Spleen (tissue), 11 donors: ENCODE results near the gene RGS9BP. TPM values are rescaled to one million over a fixed set of nuclear protein-coding genes. Genes with fewer than 3 reads are reported as not detected.

Source experiments
- DNase-seq: peaks from one replicate; pipeline ENCODE4 v3.0.0-alpha.2; 2020
- H3K27ac ChIP-seq, 8 donors: fragments of 200-600 bp; sonication (generic) in 7 of 8; 1 replicate in 4 of 8; 2 replicates in 4 of 8; pipeline versions ENCODE4 v1.5.0 to v1.8.0; 2016 to 2021; ENCODE audit warnings: inconsistent platforms in 4 of 8, mild to moderate bottlenecking in 4 of 8, moderate library complexity in 1 of 8
- H3K27me3 ChIP-seq, 7 donors: fragments of 200-600 bp; sonication (generic) in 6 of 7; replicated peaks in 1 of 7; 1 replicate in 4 of 7; 2 replicates in 3 of 7; pipeline versions ENCODE4 v1.5.0 to v1.8.0; 2016 to 2021; ENCODE audit warnings: inconsistent platforms in 3 of 7, mild to moderate bottlenecking in 1 of 7
- H3K36me3 ChIP-seq, 6 donors: fragments of 200-600 bp; sonication (generic) in 5 of 6; 1 replicate in 4 of 6; 2 replicates in 2 of 6; pipeline versions ENCODE4 v1.5.0 to v1.8.0; 2016 to 2021; ENCODE audit warnings: inconsistent platforms in 2 of 6
- H3K4me1 ChIP-seq, 6 donors: fragments of 200-600 bp; sonication (generic) in 5 of 6; 1 replicate in 3 of 6; 2 replicates in 3 of 6; pipeline versions ENCODE4 v1.5.0 to v1.8.0; 2016 to 2021; ENCODE audit warnings: inconsistent platforms in 3 of 6
- H3K4me3 ChIP-seq, 8 donors: fragments of 200-600 bp; sonication (generic) in 7 of 8; 1 replicate in 4 of 8; 2 replicates in 4 of 8; pipeline versions ENCODE4 v1.5.0 to v1.8.0; 2016 to 2021; ENCODE audit warnings: inconsistent platforms in 4 of 8, mild to moderate bottlenecking in 4 of 8, moderate library complexity in 2 of 8
- H3K9me3 ChIP-seq, 8 donors: fragments of 200-600 bp; sonication (generic) in 7 of 8; 1 replicate in 4 of 8; 2 replicates in 4 of 8; pipeline versions ENCODE4 v1.5.0 to v1.8.0; 2016 to 2021; ENCODE audit warnings: inconsistent platforms in 4 of 8
- POLR2A ChIP-seq, 3 donors: fragments of 450-650 bp; IDR thresholded peaks; one replicate each; pipeline ENCODE4 v1.5.1; 2017; ENCODE audit warnings: antibody characterized with exemption in 3 of 3, mild to moderate bottlenecking in 1 of 3
- POLR2AphosphoS5 ChIP-seq, 3 donors: sonication (generic); formaldehyde crosslinking; IDR thresholded peaks; one replicate each; pipeline ENCODE4 v1.5.1; 2017; ENCODE audit warnings: antibody characterized with exemption in 3 of 3
- WGBS, 5 donors: extraction: QIAGEN DNeasy Blood & Tissue Kit in 3 of 5; methylation state at CpG; one replicate each; pipeline versions ENCODE4 v1.1.5 to v1.1.7; 2013 to 2018; 5-methylcytosine and 5-hydroxymethylcytosine counted together
- intact Hi-C: fragments of 100-400 bp; cut with DNase I; formaldehyde crosslinking; loops from one replicate; pipeline ENCODE4 v1.15.0; 2023; ENCODE audit warnings: low total_unique reads
- polyA plus RNA-seq, 3 donors: library from polyadenylated mRNA; stranded (reverse); fragments of 200-250 nt; gene quantifications; one replicate each; pipeline ENCODE4 v1.2.1, GENCODE V29; 2013
- total RNA-seq, 7 donors: library from RNA; depleted of rRNA in 3 of 7; stranded (reverse); fragments of >200 nt in 3 of 7; fragmentation: NEBNext Ultra II Directional in 4 of 7; extraction: Animal tissue kit (Norgen Biotek cat#: 25700) in 4 of 7; gene quantifications; one replicate each; pipeline versions ENCODE4 v1.1.0 to v1.2.1, GENCODE V29; 2016 to 2021
- TF ChIP-seq, protein P1 (sequence below), 11 experiments: fragments of 200-600 bp in 7 of 11; fragments of 450-650 bp in 4 of 11; sonication (generic) in 4 of 11; IDR thresholded peaks in 8 of 11; conservative IDR thresholded peaks in 3 of 11; 1 replicate in 7 of 11; 2 replicates in 4 of 11; pipeline versions ENCODE4 v1.4.0 to v1.8.0; 2016 to 2021; ENCODE audit warnings: antibody characterized with exemption in 11 of 11, inconsistent platforms in 4 of 11, mild to moderate bottlenecking in 1 of 11
- donor health status: healthy with polysubstance abuse.
- donor health status: DM: no; HTN: no; CAD: no; lungs with moderate emphysema.
- donor health status: DM: no; HTN: no; CAD: no.
- donor health status: Bipolar disorder and iron deficiency.
- donor health status: healthy.
- donor health status: DM: no; HTN: no; CAD: no.
- donor health status: DM: yes; HTN: yes; CAD: no.

Gene RGS9BP
- total and polyA plus RNA-seq, 10 donors, result 0.03 to 0.60 (median 0.23) TPM; not detected in 1

DNA sequence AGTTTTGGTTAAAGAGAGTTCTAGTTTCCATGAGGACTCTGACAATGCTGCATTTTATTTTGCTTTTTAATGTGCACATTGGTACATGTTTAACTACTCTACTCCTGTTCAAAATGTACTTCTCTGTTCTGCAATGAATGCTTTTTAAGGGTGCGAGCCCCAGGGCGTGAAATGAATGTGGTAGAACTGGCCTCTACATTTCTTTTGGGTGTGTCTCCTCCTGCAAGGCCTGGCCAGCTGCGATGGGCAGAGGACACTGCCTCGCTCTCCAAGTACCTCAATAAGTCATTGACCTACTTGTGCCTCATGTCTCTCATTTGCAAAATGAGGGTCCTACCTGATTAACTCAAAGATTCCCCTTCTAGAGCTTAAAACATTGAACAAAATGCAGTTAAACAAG is 6.7 kb downstream of the RGS9BP start:
- Histone ChIP-seq H3K27ac (no peak overlapping the region), H3K9me3 (no peaks in the 10 kb centered on the region), H3K4me1 (peaks cover 0 to 6% (median 2%) of the 10 kb centered on the region in 6 donors), H3K27me3 (peaks cover 0 to 28% (median 6%) of the 10 kb centered on the region in 7 donors), H3K36me3 (peaks cover 0 to 9% (median 0%) of the 10 kb centered on the region in 6 donors), H3K4me3 (no peak overlapping the region)
- intact Hi-C loops, result no loop called here
- DNase-seq, result no peak
- no peak for TF ChIP-seq POLR2AphosphoS5 (IDR thresholded peaks at IDR 0.05)
- TF ChIP-seq POLR2A (IDR thresholded peaks at IDR 0.05), result no peak
- TF ChIP-seq, protein P1, sequence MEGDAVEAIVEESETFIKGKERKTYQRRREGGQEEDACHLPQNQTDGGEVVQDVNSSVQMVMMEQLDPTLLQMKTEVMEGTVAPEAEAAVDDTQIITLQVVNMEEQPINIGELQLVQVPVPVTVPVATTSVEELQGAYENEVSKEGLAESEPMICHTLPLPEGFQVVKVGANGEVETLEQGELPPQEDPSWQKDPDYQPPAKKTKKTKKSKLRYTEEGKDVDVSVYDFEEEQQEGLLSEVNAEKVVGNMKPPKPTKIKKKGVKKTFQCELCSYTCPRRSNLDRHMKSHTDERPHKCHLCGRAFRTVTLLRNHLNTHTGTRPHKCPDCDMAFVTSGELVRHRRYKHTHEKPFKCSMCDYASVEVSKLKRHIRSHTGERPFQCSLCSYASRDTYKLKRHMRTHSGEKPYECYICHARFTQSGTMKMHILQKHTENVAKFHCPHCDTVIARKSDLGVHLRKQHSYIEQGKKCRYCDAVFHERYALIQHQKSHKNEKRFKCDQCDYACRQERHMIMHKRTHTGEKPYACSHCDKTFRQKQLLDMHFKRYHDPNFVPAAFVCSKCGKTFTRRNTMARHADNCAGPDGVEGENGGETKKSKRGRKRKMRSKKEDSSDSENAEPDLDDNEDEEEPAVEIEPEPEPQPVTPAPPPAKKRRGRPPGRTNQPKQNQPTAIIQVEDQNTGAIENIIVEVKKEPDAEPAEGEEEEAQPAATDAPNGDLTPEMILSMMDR (IDR thresholded peaks at IDR 0.05 in 8 of 11, conservative IDR thresholded peaks at IDR 0.05 in 3 of 11), result no peak
- WGBS, 5 donors, result 89 to 96% (median 94%) methylated on average over 4 of the region's 4 CpGs

DNA sequence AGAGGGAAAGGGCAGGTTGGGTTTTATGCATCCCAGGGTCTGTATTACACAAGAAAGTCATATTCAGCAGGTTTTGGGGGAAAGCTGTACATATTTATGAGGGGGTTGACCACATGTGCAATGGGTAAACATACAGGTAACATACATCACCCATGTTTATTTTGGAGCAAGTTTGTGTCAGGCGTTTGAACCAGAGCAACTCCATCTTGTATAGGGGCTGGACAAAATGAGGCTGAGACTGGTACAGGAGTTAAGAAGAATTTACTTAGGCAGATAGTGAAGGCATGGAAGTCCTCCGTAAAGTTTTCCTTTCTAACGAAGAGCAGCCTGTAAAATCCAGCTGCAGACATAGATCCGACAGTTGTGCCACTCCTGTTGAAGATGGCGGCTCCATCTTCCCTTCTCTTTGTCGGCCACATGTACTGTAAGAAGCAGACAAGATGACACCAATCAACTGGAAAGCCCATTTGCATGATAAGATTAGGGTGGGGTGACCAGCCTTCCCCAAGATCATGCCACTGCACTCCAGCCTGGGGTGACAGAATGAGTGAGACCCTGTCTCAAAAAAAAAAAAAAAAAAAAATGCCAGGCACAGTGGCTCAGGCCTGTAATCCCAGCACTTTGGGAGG is 11.3 kb downstream of the RGS9BP start:
- intact Hi-C loops, result no loop called here
- 94 to 96% (median 95%) methylated on average over 6 of the region's 6 CpGs for WGBS, 5 donors
- Histone ChIP-seq H3K36me3 (peaks cover 0 to 9% (median 0%) of the 10 kb centered on the region in 6 donors), H3K4me3 (no peak overlapping the region), H3K27ac (no peak overlapping the region), H3K27me3 (no peaks in the 10 kb centered on the region), H3K4me1 (peaks cover 7 to 24% (median 17%) of the 10 kb centered on the region in 6 donors), H3K9me3 (no peaks in the 10 kb centered on the region)
- no peak for DNase-seq
- TF ChIP-seq POLR2AphosphoS5 (IDR thresholded peaks at IDR 0.05) (no peak), POLR2A (IDR thresholded peaks at IDR 0.05) (no peak)
- TF ChIP-seq, protein P1 (IDR thresholded peaks at IDR 0.05 in 8 of 11, conservative IDR thresholded peaks at IDR 0.05 in 3 of 11), result no peak

DNA sequence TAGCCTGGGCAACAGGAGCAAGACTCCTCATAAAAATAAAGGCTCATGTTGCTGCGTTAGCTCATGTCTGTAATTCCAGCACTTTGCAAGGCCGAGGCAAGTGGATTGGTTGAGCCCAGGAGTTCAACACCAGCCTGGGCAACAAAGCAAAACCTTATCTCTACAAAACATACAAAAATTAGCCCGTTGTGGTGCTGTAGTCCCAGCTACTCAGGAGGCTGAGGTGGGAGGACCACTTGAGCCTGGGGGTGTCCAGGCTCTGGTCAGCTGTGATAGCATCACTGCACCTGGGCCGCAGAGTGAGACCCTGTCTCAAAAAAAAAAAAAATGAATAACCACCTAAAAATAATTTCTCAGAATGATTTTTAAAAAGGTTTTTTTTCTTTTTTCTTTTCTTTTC is 12.0 kb downstream of the RGS9BP start:
- TF ChIP-seq POLR2A (IDR thresholded peaks at IDR 0.05), result no peak
- no peak for DNase-seq
- Histone ChIP-seq H3K36me3 (peaks cover 0 to 9% (median 0%) of the 10 kb centered on the region in 6 donors), H3K27me3 (no peaks in the 10 kb centered on the region), H3K4me1 (peaks cover 8 to 30% (median 21%) of the 10 kb centered on the region in 6 donors), H3K4me3 (no peak overlapping the region), H3K9me3 (no peaks in the 10 kb centered on the region), H3K27ac (no peak overlapping the region)
- intact Hi-C loops, result no loop called here
- WGBS, 5 donors, result 82 to 98% (median 87%) methylated on average over 4 of the region's 4 CpGs

DNA sequence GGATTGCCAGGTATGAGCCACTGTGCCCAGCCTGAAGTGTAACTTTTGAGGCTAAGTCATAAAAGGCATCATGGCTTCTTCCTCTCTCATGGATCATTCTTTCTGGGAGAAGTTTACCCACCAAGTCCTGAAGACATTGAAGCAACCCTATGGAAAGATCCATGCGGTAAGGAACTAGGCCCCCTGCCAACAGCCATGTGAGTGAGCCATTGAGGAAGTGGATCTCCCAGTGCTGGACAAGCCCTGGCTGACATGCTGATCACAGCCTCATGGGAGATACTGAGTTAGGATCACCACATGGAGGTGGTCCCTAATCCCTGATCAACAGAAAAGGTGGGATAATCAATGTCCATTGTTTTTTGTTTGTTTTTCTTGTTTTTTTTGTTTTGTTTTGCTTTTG is 12.7 kb downstream of the RGS9BP start:
- Histone ChIP-seq H3K36me3 (peaks cover 0 to 9% (median 0%) of the 10 kb centered on the region in 6 donors), H3K9me3 (no peaks in the 10 kb centered on the region), H3K27me3 (no peaks in the 10 kb centered on the region), H3K4me3 (no peak overlapping the region), H3K27ac (no peak overlapping the region), H3K4me1 (peaks cover 13 to 37% (median 27%) of the 10 kb centered on the region in 6 donors)
- 70 to 94% (median 80%) methylated on average over 1 of the region's 1 CpG for WGBS, 5 donors
- TF ChIP-seq POLR2A (IDR thresholded peaks at IDR 0.05), result no peak
- TF ChIP-seq, protein P1 (IDR thresholded peaks at IDR 0.05 in 8 of 11, conservative IDR thresholded peaks at IDR 0.05 in 3 of 11), result no peak
- no peak for TF ChIP-seq POLR2AphosphoS5 (IDR thresholded peaks at IDR 0.05)
- no peak for DNase-seq
- intact Hi-C loops, result no loop called here
